Measurements from ENCODE around the gene GGT6.

GGT6 gene

DNA sequence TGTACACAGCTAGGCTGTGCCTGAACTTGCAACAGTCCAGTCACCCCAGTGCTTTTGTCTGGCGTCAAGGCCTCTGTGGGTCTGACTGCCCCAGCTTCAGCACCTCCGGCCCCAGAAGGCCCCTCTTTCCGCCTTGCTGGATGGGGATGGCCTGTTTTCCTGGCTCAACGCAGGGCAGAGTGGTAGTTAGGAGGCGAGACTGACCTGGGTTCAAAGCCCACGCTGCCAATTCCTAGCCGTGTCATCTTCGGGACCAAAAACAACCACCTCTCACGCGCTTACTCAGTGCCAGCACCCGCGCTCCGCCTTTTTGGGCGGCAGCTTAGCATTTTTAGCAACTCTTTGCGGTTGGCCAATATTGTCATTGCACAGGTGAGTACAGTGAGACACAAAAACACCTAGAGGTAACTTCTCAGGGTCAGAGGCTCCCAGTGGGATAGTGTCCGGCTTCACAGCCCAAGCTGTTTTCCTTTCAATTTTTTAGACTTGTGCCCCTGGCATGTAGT is 9.8 kb downstream of the GGT6 start:
- no peak for DNase-seq

DNA sequence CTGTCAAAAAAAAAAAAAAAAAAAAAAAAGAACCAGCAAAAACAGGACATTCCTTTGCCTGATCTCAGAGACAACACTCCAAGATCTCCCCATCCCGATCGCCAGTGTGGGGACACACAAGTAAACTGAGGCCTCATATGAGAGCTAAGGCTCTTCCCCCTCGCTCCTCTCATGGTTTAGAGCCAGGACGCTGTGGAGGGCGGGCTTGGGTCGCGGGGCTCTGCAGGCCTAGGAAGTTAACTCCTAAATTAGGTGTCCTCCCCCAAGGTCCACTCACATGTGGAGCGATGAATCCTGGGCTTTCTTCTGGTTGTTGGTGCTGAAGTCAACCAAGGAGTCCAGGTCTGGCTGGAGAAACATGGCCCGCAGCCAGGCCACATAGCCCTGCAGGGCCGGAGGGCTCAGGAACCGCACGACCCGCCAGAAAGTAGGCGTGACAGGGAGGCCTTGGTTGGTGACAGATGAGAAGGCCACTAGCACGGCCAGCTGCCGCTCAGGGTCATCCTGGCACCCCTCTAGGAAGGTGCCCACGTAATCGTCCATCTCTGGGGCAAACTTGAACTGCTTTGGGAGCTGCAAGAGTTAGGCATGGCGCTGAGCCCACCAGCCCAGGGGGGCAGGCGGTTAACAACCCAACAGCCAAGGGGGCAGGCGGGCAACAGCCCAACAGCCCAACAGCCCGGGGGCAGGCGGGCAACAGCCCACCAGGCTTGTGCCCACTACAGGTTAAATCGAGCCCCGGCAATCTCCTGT is 10.4 kb downstream of the GGT6 start:
- no peak for DNase-seq

DNA sequence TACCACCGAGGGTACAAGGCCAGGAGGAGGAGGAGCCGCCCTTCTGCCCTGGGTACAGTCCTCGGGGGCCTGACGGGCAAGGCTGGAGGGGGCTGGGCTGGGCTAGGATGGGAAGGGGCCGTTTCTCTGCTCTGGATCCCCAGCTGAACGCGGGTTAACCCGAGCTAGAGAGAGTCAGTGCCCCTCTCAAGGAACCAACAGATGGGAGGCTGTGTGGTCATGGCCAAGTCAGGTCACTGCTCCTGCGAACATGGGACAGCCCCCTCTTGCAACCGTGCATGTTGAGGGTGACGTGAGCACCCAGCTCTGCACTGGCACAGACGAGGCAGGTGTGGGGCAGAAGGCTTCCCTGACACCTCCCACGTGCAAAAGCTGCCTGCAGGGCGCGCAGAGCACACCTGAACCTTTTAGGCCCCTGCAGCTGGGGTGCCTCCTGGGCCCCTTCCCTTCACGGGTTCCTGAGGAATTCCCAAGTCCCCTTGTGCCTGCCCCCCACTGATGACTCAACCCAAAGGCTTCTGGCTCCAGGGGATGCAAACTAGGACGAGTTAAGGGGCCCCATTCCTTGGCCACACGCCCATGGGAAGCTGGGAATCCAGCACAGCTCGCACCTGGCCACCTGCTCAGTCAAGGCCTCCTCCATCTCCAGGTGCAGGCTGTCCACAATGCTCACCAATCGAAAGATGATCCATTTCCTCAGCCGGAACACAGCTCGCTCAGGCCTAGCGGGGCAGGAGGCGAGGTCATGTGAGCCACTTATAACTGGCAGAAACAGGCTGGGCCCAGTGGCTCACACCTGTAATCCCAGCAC is 11.5 kb downstream of the GGT6 start:
- no peak for DNase-seq

DNA sequence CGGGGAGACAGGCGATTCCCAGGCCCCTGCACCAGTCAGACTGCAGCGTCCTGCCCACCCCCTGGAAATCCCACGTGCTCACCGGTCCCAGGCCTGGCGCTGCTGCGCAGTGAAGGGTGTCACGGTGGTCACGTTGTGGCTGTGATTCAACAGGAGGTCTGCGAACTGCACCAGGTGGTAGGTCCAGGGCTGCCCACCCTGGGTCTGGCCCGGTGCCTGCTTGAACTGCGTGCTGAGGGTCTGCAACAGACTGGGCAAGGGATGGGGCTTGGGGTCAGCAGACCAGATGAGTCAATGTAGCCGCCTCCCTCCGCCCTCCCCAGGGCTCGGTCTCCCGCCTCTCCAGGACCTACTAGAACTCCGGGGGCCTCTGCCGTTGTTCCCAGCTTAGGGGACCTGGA is 12.3 kb downstream of the GGT6 start:
- no peak for DNase-seq

DNA sequence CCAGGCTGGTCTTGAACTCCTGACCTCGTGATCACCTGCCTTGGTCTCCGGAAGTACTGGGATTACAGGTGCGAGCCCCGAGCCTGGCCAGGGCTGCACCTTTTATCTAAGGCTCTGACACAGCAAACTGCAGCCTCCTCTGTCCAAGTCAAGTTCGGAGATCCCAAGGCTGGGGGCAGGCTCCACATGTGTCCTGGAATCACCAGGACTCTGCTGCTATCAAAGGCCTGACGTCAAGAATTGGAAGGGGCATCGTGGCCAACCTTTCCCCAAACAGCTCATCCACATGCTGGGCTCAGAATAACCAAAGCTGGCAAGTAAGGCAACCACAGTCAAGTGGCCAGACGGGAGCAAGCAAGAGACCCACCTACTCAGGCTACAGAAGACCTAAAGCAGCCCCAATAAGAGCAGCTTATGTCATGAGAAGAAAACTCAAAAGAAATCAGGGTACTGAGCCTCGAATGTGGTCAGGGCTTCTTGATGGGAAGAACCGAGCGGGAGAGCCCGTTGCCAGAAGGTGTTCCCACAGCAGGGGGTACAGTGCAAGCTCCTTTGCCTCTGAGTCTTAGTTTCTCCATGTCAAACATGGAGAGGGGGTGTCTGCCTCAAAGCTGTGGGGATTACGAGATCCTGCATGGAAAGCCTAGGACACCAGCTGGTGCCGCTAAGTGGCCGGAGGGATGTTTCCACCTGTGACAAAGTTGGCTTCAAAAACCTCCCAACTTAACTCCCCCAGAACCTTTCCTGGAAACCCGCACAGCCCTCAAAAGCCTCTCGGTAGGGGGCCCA is 13.1 kb downstream of the GGT6 start:
- DNase-seq, result no peak

DNA sequence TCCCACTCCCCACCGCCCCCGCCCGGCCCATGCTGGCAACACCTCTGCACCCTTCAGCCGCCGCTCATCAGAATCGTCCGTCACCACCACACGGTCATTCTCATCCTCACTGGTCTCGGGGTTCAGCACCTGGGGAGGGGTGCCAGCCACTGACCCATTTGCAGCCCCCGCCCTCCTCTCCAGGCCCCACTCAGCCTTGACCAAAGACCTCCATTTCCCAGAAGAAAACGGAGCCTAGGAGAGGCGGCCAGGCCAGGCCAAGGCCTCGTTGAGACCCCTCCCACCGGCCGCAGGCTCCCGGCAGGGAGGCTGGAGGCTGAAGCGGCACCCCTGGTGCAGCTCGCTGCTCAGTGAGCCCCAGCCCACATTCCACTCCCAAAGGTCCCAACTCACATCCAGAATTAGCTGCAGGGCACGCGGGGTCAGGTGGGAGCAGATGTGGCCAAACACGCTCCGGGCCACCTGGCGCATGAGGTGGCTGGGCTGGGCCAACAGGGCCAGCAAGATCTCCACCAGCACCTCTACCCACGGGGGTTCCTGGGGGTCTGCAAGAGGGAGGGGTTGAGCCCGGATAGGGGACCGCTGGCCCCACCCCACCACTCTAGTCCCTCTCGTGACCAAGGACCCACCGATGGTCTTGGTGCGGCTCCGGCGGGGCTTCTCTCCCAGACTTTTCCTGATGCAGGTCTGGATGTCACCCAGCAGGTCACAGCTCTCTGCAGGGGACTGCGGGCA is 15.0 kb downstream of the GGT6 start:
- no peak for DNase-seq

DNA sequence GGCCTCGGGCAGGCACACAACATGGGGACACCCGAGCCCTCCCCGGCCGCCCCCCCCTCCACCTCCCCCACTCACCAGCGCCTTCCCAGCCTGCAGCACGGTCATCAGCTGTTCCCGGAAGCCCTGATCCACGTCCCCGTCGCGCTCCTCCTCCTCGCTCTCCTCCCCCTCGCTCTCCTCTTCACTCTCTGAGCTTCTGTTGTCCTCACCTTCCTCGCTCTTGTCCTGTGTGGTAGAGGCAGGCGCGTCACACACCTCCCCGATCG is 15.5 kb downstream of the GGT6 start:
- DNase-seq, result no peak

DNA sequence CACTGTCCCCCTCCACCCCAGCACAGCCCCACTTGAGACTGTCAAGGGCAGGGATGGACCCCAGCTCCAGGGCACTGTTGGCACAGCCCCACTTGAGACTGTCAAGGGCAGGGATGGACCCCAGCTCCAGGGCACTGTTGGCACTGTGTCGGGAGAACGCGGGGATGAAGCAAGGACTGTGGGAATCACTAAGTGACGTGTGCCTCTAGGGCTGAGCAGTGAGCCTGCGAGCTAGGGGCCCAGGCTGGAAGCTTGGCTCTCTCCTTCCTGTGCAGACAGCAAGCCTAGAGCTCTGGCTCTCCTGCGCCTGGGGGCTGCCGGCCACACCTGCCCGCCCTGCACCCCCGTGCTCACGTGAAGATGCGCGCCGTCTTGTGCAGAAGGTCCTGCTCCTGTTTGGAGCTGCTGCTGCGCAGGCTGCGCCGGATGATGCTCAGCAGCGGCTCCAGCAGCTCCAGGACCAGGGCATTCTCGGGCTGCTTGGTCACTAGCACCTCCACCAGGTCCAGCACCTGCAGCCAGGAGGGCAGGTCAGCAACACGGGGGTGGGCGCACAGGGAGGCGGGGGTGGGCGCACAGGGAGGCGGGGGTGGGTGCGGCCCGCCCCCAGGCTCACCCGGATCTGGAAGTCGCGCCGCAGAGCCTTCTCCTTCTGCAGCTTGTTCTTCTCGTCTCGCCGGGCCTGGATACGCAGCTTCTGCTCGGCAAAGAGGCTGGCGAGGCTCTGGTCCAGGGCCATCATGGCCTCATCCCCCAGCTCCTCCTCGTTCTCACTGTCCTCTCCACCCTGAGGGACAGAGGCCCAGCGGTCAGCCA is 16.0 kb downstream of the GGT6 start:
- no peak for DNase-seq

DNA sequence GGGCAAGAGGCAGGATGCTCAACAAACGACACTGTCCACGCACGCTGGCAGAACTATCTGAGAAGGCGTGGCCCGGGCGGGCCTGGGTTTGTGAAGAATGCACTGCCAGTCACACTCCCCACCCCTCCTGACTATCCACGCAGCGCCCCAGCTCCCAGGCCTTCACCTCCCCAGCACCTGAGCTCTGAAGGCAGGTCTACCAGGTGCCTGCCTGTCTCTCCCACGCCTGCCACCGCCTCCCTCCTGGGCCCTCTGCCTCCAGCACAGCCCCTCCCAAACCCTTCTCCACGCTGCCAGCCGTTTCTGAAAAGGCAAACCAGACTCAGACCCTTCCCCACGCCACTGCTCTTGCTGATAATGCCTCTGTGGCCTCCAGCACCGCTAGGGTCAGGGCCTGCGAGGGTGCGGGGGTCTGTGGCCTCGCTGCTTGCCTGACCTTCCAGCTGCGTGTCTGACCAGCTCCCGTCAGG is 16.8 kb downstream of the GGT6 start:
- DNase-seq, result no peak

DNA sequence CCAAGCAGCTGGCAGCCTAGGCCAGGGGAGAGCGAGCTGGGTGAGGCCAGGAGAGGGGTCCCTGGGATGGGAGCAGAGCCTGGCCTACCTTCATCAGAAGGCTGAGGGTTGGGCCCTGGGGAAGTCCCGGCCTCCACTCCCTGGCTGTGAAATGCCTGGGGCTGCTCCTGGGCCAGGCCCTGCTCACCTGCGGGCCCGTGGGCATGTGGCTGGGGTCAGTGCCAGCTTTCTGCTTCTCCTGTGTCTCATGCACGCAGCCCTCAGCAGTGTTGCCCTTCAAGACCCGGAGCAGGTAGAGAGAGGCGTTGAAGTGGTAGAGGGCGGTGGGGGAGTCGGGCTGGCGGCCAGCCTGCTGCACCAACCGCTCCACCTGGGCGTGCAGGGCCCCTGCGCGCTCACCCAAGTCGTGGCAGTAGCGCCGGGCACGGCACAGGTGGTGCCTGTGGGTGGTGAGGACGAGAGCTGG is 17.6 kb downstream of the GGT6 start:
- no peak for DNase-seq

DNA sequence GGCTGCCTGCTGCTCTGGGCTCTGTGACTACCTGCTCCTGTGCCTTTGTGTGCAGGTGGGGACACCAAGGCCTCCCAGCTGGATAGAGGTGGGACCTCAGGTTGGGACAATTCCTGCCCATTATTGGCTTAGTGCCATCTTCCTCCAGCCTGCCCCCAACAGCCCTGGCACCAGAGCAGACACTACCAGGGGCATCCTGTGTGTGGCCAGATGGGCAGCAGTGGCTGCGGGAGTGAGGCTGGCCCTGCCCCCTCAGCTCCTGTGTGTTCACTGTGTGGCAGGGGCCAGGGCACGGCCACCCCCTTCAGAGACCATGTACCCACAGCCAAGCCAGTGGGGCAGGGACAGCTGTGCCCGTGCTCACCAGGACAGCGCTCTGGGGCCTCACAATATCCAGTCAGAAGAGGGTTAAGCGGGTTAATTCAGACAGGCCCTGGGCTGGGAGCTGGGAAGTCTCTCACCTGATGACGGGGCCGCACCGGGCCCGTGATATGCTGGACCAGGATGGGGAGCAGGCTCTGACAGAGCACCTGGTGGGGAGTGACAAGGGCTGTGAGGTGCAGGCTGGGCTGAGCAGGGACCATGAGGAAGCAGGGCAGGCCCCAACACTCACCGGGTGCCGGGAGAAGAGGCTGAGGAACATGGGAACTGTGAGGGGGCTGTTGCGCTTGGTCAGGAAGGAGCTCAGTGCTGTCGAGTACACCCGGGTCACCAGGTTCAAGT is 18.2 kb downstream of the GGT6 start:
- DNase-seq, result no peak

DNA sequence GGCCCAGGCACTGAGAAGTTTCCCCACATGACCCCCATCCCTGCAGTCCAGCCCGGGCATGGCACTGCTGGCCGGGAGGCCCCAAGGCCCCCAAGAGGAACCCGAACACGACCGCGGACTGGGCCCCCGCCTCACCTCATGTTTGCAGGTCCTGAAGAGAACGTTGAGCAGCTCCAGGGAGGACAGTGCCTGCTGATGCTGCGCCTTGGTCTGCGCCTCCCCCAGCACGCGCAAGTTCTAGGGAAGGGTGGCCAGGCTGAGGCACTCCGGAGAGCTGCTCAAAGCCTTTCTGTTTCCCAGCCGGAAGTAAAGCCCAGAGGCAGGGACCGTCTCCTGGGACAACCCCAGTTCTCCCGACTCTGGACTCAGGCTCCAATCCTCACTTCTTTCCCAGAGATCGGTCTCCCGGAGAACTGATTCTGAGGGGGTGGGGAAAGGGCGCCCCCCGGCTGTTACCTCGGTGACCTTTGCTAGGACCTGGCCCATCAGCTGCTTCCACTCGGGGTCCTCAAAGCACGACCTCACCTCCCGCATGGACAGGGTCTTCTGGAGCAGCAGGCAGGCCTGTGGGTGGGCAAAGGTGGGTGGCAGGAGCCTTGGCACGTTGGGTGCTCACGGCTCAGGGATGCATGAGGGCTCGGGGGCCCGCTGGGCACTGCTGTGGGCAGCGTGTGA is 18.9 kb downstream of the GGT6 start:
- no peak for DNase-seq

DNA sequence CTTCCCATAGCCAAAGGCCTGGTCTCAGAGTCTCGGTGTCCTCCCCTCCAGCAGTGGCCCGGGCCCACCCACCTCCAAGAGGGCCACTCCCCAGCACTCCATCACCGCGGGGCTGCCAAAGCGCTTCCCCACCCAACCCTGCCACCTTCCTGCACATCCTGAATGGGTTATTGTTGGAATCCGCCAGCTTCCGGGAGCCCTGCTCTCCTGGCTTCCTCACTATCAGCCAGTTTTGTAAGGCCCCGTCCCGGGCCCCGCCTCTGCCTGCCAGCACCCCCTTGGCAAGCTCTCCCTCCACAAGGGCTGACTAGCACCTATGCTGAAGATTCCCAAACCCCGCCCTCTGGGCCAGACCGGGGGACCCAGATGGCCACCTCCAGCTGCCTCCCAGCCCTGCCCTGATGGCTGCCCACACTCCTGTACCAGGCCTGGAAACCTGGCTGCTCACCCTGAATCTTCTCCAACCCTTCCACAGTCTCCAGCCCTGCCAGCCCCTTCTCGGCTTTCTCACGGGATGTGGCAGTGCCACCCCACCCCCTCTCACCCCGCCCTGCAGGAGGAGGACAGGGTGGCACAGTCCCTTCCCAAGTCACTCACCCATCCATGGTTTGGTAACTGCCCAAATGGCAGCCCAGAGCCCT is 19.6 kb downstream of the GGT6 start:
- no peak for DNase-seq

DNA sequence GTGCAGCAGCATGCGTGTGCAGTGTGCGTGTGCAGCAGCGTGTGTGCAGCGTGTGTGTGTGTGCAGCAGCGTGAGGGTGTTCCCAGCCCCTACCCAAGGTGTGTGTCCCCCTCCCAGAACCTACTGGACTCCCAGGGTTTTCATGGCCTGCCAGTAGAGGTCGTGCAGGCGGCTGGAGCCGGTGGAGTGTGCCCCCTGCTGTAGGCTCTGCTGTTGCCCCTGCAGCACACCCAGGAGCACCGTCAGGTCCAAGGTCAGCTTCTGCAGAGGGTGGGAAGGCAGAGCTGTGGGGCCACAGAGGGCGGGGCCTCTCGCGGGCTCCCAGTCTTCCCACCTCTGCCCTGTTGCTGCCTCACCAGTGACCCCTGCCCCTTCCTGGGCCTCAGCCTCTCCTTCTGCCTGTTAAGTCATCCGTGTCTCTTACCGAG is 20.1 kb downstream of the GGT6 start:
- no peak for DNase-seq

DNA sequence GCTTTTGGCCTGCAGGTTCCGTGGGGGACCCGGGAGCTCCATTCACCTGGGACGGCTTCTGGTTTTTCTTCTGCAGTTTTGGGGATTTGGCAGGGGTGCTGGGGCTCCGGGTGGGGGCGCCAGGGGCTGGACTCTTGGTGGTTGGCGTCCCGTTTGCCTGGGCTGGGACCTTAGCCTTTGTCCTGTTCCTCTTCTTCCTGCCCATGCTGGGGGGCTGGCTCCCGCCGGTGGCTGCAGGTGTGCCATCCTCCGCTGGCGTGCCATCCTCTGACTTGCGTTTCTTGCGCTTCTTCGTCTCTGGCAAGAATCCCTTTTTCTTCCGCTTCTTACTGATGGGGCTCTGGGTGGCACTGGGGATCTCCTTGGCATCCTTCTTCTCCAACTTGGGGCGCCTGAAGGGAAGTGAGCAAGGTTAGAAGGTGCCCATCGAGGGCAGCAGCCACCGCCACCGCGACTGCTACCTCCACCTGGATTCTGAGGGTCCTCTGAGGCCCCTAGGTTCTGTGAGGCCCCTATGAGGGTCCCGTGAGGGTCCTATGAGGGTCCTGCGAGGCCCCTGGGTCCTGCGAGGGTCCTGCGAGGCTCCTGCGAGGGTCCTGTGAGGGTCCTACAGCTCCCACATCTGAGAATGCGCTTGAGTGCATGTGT is 20.7 kb downstream of the GGT6 start:
- DNase-seq, result no peak

DNA sequence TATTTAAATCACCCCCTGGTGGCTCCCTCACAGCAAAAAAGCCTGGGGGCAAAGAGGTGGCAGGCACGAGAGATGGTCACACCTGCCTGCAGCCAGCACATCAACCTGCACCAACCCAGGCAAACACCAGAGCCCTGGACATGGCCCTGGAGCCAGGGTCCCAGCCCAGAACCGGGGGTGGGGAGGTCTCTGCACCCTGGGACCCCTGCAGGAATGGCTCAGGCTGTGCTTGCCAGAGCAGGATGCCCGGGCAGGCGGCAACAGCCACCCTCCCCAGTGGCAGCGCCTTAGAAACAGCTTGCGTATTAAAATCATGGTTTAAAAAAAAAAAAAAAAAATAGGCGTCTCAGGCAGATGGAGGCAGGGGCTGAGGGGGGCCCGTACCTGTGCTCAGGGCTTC is 21.4 kb downstream of the GGT6 start:
- DNase-seq, result no peak

DNA sequence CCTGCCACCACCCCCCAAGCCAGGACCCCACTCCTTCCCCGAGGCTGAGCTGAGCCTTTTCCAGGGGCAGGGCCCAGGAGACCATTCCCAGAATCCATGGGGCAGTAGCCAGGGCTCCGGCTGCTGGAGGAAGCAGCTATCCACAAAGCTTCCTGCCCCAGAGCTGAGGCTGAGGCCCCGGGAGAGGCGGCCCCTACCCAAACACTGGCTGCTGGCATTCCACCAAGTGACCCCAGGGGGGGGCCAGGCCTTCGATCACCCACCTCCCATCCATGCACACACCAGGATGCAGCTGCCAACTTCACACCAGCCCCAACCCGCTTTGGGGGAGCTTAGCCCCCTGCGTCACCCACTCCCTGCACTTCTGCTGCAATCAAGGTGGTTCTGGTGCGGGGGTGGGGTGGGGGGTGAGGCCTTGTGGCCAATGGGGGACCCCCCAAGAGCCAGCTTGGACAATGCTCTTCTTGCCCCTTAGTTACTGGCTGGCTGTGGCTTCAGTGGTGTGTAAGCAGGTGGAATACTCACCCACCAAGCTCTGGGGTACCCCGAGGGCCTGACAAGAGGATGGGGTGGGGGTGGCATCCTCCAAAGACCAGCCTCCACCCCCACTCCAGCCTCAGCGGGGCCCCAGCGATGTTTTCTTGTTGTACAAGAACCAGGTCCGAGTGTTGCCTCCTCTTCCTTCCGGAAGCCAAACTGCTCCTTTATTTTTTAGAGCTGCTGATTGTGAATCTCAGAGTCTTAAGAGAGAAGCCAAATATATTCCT is 22.0 kb downstream of the GGT6 start:
- no peak for DNase-seq

DNA sequence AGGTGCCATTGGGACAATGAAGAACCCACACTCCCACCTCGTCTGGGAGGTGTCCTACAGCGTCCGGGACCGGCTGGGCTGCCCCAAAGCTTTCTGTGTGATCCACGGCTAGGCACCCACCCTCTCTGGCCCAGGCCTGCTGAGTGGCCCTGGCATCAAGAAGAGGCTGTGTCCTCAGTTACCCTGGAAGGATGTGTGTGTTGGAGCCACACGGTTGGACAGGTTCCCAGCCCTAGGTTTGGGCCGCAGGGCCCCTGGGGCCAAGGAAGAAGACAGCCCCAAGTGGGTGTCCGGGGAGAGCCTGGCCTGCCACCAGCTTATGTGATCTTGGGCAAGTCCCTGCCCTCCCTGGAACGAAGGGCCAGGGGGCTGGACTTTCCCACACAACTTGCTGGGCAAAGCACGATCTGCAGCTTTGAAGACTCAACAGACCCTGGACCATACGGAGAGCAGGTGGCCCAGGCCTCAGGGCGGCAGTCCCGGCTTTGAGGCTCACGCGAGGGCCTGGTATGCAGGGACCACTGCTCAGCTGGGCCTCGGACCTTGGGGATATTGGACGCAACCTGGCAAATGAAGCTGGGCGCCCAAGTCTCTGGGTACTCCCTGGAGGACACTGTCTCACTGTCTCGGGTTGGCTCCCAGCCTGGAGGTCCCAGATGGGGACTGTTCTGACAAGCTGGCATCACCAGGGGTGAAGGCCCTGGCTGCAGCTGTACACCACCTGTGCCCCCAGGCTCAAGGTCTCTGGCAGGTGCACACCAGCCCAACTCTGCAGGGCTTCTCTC is 22.7 kb downstream of the GGT6 start:
- no peak for DNase-seq
